Kidney glomerular epithelial cell (primary cell): ENCODE measurements around the gene DHCR24.

ENCODE experiments used
- DNase-seq: peaks from one replicate; lab custom pipeline; 2025; lab: John Stamatoyannopoulos, UW

The DHCR24 gene

DNA sequence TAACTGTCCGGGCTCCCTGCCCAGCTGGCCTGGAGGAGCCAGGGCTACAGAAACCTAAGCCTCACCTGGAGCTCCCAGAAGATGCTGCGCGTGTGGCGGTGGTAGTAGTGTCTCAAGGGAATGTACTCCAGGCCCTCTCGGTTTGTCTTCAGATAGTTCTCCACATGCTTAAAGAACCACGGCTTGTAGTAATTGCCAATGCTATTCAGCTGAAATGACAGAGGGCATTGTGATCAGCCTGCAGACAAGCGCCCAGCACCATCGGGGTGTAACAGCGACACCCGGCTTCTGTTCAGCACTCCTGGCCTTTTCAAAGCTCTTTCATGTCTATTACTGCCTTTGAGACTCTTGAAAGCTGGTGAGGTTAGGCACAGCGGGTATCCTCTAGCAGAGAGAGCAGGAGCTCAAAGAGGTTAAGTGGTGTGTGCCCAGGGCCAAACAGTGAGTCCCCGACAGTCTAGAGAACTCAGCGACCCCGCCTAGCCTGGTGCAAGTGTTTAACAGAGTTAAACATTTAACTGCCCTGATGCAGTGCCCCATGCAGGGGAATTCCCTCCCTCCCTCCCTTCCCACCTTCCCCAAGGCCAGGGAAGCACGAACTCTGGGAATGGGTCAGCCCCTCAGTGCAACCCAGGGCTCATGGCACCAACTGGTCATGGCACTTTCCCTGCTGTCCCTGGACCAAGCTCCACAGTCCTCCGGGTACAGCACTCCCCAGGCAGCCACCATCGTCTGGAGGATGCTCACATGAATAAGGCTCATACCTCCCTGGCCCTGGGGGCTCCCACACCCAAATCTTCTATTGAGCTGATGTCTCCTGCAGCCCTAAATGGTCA is 21.5 kb downstream of the DHCR24 start:
- DNase-seq: no peak

DNA sequence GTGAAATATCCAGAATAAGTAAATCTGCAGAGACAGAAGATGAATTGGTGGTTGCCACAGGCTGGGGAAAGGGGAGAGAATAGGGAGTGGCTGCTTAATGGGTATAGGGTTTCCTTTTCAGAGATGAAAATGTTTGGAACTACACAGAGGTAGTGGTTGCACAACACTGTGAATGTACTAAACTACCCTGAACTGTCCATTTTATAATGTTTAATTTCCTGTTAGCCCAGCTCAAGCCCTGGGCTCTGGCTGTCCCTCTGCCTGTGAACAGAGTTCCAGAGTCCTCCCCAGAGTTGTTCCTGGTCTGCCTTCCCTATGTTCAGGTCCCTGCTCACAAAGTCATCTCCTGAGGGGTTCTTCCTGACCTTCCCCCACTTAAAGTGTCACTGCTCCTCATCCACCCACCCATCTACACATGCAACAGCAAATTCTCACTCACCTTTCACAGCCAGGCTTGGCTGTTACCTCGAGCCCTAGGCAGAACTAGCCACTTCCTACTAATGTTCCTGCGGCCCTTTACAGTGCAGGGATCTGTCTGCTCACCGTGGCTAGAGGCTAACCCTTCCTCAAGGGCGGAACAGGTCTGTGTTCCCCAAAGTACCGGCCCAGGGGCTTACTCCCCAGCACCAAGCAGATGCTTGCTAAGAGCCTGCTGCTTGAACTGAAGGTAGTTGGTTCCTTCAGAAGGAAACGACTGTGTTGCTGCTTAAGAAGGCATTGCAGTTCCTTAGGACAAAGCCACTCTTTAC is 22.4 kb downstream of the DHCR24 start:
- DNase-seq: no peak

DNA sequence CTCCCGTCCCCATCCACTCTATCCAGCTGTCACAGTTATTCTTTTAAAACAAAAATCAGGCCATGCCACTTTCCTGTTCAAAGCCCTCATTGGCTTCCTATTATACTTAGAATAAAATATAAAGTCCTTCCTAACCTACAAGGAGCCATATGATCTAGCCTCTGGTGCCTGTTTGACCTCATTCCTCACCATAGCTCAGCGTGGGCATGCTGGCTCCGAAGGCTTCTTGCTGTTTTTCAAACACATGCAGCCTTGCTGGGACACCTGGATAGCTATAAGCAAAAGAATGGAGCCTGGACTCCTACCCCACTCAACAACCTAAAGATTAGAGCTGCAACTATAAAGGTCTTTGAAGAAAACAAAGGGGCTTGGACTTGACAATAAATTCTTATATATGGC is 23.7 kb downstream of the DHCR24 start:
- DNase-seq: no peak

DNA sequence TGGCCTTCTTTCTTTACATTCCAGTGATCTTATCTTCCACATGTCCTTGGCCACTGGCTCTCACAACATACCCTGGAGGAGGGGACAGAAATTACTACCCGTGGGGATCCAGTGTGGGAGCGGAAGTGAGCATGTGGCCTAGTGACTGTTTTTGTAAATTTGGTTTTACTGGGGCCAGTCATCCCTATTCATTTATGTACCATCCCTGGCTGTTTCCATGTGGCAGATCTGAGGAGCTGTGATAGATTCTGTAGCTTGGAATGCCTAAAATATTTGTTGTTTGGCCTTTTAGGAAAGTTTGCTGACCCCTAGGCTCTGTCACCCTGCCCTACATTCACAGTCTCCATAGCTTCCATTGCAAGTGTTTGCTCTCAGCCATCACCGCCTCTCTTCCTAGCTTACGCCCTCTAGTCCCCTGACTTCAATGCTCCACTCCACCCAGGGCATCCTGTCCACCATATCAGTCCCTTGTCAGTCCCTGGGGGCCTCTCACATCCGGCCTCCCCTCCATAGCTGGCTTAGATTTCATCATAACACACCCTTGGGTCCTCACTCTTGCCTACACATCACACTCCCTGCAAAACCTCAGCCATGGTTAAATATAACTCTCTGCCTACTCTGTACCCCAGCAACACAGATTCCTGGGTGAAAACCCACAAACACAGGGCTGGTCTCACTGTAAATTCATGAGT is 25.8 kb downstream of the DHCR24 start:
- DNase-seq: no peak

DNA sequence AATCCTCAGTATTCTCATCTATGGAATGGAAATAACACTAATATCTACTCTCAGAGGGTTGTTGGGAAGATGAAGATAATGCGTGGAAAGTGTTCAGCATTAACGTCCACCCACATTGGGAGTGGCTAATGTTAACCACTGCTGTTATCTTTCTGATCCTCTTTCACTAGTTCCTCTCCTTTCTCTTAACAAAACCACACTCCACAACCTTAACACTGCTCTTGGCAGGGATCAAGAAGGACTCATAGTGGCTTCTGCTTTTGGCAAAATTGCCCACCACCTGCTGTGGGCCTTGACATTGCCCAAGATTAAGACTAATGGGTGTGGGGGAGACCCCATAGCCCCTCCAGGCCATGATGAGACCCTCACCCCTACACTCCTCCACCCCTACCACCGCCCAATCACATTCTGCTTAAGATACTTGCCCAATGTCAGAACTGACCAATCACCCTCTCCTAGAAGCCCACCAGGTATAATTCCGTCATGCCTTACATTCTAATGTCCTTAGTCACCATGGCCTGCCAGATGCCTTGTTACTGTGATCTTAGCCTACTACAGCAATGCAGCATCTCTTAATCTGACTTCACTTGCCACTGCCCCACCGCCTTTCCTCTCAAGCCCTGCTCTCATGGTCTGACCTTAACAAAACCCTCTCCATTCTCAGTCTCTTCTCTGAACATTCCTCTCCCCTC is 27.1 kb downstream of the DHCR24 start:
- no peak for DNase-seq

DNA sequence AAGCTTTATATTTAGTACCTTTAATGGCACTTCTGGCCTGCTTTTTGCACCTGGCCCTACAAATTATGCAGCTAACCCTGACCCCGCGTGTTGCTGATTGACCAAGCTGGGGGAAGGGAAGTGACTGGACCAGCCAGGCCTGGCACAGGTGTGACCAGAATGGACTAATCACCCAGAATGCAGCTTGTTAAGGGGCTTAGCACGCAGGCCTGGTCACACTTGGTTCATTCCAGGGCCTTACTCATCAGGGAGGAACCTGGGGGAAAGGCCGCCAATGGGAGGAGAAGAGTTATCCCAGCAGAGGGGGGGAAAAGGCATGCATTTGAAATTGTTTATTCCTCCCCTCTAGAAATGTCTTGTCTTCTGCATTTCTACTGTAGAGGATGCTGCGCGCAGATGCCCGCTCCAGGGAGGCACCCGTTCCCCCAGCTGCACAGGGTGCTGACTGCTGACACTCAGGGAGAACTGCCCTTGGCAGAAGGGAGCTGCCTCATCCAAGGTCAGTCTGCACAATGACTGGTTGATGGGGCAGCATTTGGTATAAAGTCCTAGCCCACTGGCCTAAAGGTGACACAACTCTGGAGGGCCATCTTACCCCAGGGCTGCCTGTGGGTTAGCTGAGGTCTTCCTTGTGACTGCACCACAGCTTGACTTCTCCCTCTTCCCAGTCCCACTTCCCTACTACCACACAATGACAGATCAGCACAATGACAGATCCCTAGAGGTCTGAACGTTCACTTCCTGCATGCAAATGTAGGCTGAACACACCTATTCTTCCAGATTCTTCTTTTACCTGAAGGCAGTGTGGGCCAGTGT is 29.0 kb downstream of the DHCR24 start:
- DNase-seq: peak; percentile 85

DNA sequence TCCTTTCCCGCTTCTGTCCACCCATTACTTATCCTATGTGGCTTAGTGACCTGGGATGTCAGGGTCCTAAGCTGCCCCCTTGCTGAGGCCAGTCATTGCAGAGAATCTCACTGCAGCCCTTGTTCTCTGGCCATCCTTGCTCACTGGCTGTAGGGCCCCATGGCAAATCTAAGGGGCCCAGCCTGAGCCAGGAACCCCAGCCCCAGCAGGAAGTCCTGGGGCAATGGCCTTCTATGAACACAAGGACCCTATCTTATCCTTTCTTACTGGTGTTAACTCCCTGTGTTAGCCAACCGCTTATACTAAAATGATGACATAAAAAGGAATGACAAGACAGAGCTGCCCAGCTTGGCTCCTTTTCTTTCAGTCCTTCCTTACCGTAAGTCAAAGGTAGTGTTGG is 29.9 kb downstream of the DHCR24 start:
- DNase-seq: no peak

DNA sequence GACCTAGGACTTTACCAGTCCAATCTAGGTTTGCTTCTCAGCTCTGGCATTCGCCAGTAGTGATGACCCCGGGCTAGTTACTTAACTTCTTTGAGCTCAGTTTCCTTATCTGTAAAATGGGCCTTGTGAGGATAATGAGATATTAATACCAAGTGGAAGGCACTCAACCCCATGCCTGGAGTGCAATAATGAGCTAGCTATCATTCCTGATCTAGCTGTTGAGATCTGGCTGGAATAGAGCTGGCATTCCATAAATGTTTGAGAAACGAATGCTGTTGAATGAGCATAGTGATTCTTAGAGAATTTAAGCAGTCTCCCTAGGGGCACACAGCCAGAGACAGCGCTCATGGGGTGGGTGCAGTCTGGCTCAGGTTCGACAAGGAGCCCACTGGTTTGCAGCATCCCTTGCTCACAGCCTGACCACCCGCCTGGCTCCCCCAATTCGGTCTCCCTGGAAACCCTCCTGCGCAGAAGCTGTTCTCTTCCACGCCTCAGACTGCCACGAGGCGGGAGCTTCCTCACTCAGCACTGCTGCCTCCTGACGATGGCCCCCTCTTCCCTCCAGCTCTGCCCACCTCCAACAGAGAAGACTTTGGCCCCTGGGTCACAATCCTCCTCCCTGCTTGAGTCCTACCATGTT is 32.5 kb downstream of the DHCR24 start:
- DNase-seq: no peak

DNA sequence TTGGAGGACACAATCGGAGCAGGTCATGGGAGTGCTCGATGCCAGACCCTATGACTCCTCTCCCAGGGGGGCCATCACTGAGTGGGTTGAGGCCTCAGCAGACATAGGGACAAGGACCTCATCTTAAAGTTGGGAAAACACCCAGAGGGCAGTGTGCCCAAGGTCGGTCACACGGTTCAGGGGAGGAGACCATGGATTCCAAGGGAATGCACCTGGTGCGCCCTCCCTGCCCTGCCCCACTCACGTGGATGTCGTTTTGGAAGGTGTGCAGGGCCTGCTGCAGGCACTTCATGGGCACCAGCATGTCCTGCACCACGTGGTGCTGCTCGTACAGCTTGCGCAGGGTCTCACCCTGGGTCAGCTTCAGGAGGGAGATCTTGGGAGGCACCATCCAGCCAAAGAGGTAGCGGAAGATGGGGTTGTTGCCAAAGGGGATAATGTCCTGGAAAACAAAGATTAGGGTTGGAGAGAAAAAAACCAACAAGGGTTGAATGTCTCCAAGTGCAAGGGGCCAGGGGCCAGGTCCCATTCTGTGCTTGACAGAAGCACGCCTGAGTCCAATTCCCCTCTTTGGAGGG is 33.1 kb downstream of the DHCR24 start:
- DNase-seq: no peak

DNA sequence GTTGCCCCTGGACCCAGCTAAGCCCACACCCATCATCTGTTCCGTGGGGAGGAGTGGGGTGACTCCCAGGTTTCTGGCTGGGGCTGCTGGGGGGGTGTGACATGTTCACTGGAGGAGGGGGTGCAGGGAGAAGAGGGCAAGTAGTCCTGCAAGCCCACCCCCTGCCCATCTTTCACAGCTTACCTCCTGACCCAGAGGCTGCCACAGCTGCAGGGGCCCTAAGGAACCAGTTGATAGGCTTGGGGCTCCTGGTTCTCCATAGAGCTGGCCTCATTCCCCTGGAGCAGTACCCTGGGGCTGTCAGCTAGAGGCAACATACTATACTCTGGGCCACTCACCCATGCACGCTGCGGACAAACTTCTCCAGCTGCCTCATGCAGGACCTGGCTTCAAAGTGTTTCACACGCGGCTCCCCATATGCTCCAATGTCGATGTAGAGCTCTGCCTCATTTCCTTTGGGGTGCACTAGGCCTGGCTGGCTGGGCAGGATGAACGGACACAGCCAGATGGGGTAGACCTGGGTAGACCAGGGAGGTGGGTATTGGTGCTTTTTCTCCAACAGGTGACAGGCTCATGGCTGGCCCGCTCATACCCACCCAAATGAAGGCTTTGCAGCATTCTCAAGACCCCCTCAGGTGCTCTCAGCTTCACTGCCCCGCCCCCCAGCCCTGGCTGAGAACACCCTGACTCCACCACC is 33.8 kb downstream of the DHCR24 start:
- DNase-seq: no peak

DNA sequence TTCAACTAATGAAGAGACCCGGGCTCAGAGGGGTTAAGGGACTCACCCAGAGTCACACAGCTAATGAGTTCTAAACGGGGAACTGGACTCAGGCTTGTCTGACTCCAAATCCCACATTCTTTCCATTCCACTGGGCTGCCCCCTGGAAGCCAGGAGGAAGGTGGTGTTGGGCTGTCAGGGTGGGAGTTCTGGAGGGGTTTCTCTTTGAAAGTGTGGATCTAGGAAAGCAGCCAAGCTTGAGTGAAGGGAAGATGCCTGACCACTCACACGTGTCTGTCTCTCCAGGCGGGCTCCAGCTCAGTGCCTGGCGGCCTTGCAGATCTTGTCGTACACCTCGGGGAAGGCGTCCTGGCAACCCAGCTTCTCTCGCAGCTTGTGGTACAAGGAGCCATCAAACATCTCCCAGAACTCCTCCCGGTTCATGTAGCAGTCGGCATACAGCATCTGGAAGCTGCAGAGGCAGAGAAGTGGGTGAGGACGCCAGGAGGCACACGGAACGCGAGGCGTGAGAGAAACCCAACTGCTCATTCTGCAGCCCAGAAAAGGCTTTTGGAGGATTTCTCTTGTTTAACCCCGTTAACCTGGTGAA is 35.0 kb downstream of the DHCR24 start:
- DNase-seq: peak; percentile 76

DNA sequence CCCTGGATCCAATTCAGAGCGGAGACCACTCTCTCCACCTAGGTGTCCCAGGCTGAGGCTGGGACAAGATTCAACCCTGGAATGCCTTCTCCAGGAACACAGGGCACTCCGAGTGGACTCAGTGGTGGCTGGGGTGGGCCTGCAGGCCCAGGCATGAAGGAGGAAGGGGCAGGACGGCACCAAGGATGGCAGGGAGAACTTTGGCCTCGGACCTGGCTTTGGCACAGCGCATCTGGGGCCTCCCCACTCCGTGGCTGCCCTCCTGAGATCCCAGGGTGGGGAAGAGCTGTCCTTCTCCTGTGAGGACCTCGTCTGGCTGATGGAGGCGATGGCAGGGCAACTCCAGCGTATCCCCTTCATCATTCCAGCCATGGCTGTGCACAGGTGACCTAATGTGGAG is 35.6 kb downstream of the DHCR24 start:
- no peak for DNase-seq

DNA sequence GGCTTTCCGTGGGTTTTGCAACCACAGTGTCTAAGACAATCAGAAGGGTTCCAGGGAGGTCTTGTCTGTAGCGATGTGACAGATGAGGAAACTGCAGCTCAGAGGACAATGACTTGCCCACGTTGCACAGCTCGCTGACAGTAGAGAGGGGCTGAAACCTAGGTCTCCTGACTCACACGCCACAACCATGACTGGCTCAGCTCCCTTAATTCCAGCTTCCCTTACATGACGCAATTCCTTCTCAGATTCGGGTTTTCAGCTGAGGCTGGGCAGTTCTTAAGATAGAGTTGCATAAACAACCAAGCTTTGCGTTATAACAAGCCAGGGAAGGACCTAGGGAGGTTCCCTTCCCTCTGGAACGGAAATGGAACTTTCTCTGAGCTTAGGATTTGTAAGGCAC is 36.3 kb downstream of the DHCR24 start:
- DNase-seq: peak; percentile 69

DNA sequence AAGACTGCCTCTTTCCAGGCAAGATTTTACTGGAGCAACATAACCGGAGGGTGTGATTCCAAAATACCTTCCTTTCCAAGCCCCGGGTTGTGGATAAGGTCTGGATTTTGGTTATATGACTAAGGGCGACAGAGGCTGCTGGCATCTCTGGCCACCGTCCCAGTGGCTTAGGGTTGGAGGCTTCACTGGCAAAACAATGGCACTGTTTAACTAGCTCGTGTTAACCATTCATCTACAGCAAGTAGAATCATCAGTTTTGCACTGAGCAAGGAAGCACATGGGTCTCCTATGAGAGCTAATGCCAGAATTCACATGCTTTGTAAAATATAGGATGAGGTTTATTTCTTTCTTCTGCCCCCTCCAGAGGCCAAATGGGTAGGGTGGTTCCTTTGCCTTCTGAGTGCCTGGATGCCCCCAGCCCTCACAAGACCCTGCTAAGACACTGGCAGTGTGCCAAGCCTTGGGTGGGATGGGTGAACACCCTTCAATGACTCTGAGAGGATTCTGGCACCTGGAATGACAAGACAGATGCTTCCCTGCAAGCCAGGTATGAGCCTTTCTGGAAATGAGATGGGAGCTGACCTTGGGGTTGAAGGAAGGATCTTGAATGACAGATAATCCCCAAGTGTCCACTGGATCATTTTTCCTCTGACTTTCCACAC is 36.8 kb downstream of the DHCR24 start:
- DNase-seq: peak; percentile 32

DNA sequence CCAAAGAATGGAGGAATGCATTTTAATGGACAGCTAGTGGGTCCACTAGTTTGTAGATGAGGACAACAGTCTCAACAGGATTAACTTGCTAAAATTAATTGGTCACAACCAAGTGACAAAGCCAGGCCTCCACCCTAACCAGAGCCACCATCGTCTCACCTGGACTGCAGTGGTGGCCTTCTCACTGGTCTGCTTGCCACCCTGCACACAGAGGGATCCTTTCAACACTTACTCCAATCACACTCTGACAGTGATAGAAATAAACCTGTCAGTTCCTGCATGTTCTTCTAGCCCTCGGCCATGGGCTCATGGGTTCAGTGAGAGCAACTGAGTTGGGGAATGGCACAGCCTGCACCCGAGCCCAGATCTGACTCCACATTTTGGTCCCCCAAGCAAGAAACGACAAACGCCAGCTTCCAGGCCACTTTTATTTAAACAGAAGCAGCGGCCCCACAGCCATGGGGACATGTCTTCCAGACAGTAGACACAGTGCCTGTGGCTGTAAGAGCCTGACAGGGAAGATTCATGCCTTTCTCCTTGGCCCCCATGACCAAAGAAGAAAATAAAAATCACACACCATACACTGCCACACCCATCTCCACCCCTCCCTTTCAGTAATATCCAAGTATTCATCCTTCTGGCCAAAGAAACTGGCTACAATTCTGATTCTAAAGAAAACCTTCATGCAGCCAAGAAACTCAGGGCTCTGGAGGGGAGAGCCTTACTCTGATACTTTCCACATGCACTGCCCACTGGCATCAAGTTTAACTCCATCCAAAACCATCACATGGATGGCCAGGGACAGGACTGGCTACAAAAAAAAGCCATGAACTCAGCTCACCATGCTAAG is 37.6 kb downstream of the DHCR24 start:
- no peak for DNase-seq

DNA sequence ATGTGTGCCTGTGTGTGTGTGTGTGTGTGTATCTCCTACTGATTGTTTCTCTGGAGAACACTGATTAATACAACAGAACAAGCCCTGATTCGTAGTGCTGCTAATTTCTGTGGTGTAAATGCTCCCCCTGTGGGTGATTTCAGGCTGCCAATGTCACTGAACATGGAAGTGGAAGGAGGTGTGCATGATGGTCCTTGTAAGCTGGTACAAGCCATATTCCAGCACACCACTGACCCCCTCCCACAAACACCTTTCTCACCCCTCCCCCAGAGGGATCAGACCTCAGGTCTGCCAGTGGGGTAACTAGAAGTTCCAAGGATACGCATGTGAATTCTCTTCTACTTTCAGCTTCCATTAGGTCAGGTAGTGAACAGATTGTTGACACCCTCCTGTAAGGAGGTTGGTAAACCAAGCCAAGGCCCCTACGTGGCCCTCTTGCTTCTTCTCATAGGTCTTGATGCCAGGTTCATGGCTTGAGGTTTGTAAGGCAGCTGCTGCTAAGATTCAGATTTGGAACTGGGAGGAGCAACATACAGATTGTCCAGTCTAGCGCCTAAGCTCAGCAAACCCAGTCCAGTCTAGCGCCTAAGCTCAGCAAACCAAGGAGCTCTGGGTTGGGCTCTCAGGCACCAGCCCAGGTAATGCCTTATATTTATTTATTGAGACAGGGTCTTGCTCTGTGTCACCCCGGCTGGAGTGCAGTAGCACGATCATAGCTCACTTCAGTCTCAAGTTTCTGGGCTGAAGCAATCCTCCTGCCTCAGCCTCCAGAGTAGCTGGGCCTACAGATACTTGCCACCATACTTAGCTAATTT is 38.7 kb downstream of the DHCR24 start:
- DNase-seq: no peak

DNA sequence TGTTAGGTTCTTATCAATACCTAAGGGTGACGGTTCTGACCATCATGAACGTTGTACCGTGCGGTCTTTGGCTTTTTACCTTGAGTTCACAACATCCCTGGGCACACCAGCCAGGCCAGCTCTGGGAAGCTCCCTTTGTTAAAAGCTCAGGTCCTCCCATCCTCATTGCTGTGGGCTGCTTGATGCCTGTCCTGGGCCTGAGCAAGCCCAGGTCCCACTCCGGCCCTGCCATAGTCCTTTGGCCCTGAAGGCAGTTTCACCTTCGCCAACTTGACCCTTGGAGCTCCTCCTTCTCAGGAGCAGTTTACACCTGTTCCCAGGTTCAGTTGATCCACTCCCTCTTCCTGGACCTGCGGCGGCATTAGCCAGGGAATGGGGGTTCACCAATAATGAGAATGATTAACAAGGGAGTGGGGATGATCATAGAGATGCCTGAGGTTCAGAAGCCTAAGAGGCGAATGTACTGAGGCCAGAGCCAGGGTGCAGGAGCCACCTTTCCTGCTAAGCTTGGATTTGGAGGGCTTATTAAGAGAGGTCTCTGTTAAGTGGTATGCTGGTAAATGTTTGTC is 40.2 kb downstream of the DHCR24 start:
- no peak for DNase-seq
